H7 (cell line): ENCODE data around the gene PTPRT. TPM values are rescaled to one million over a fixed set of nuclear protein-coding genes. Genes with fewer than 3 reads are reported as not detected.

Source experiments
- DNase-seq: peaks from one replicate; pipeline ENCODE4 v3.0.0; 2012
- H3K27me3 ChIP-seq: 2 replicates; pipeline ENCODE4 v1.6.0; 2011; ENCODE audit warnings: mild to moderate bottlenecking, low read length; ENCODE audit not compliant: control insufficient read depth, insufficient read depth
- H3K36me3 ChIP-seq: replicated peaks from 2 replicates; pipeline ENCODE4 v1.5.1; 2011; ENCODE audit warnings: low read length; ENCODE audit not compliant: control insufficient read depth, insufficient read depth
- H3K4me3 ChIP-seq: 2 replicates; pipeline ENCODE4 v1.5.1; 2011; ENCODE audit warnings: low read depth, mild to moderate bottlenecking, control low read depth, low read length, moderate library complexity; ENCODE audit not compliant: insufficient read depth
- total RNA-seq: library from RNA; depleted of rRNA; stranded (reverse); fragments of >200 nt; shearing (Covaris generic); gene quantifications from 2 replicates; pipeline ENCODE4 v1.2.3, GENCODE V29; 2014

Gene PTPRT
- total RNA-seq, 1 experiment from 2014 or later = 0.07 TPM

DNA sequence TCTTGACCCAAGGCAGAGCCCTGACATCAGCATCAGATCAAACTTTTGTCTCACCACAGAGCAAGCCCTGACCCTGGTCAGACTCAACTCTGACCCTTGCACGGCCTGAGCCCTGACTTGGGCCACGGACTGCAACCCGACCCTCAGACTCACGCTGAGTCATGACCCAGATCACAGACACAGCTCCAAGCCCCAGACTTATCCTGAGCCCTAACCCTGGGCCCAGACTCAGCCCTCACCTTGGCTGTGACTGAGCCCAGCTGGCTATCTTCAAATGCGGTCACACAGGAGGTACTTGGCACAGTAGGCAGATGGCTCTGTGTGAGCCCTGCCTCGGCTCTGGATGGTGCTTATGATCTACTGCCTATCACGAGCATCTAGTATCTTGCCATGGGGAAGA lies 602.3 kb downstream of the PTPRT start:
- Histone ChIP-seq H3K4me3 (no peak overlapping the region), H3K27me3 (no peaks in the 10 kb centered on the region), H3K36me3 (no peaks in the 10 kb centered on the region)
- no peak for DNase-seq

DNA sequence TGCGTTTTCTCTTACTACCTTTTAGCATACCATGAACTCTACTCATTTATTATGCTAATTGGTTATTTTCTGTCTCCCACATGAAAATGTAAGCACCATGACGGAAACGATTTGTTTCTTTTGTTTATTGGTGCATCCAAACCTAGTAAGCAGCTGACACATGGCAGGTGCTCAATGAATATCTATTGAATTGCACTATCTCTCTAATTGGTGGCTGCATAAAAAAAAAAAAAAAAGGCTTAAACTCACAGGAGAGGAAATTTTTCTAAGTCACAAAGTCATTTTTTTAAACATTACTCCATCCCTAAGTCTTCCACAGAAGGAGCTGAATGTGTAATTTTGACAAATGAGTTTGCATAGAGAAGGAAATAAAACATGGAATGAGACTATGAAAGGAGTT lies 608.4 kb downstream of the PTPRT start:
- no peak for DNase-seq
- H3K27me3 ChIP-seq = no peaks in the 10 kb centered on the region
- no peaks in the 10 kb centered on the region for H3K36me3 ChIP-seq
- no peak overlapping the region for H3K4me3 ChIP-seq

DNA sequence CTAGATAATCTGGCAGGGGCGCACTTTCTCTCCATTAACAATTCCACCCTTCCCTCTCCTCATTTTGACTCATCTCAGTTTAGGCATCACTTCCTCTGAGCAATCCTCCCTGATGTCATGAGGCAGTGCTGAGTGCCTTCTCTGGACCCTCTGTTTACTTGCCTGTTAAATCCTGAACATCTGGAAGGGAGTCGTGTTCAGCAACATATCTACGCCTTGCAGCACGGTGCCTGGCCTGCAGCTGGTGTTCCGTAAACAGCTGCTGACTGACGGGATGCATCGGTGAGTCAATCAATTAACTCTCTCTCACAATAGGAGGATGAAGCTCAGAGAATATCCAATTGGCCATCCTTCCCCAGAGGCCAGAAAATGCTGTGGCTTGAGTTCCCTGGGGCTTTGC lies 613.5 kb downstream of the PTPRT start:
- Histone ChIP-seq H3K36me3 (no peaks in the 10 kb centered on the region), H3K27me3 (no peaks in the 10 kb centered on the region), H3K4me3 (no peak overlapping the region)
- no peak for DNase-seq

DNA sequence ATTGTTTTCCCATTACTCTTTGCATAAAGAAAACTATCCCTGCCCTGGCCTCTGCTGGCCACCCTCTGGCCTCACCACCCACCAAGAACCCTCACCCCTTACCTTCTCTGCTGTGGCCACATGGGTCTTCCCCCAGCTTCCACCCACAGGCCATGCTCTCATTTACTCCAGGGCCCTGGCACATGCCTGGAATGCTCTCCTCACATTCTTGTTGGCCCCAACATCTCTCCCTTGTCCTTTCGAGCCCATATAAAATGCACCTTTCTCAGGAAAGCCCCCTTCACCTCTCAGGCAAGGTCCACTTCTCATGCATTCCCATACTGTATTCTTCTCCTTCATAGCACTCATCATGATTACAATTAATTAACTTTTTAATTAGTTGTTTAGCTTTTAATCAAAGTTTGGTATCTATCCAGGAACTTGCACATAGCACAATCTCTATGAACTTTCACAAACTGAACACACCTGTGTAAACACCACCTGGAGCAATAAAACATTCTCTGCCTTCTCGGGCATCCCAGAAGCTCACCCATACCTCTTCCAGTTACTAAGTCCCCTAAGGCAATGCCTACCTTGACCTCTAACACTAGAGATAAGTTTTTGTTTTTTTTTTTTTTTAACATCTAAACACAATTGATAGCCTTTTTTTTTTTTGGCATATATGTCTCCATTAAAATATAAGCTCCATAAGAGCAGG lies 617.2 kb downstream of the PTPRT start:
- no peaks in the 10 kb centered on the region for H3K27me3 ChIP-seq
- no peaks in the 10 kb centered on the region for H3K36me3 ChIP-seq
- H3K4me3 ChIP-seq = no peak overlapping the region
- no peak for DNase-seq

DNA sequence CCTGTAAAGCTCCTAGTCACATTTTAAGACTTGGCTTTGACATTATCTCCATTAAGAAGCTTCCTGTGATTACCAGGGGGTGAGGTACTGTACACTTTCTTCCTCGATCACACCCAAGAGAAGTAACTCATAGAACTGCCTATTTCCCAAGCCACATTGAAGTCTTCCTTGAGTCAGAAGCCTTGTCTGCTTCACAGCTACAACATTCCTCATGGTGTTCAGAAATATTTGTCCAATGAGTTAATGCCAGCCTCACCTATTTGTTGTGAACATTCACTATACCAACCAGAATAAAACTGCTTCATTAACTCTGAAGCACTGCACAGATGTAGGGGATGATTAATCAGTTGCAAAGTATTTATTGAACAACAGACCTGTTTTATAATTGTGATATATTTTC lies 622.3 kb downstream of the PTPRT start:
- Histone ChIP-seq H3K36me3 (no peaks in the 10 kb centered on the region), H3K27me3 (no peaks in the 10 kb centered on the region), H3K4me3 (no peak overlapping the region)
- DNase-seq = no peak

DNA sequence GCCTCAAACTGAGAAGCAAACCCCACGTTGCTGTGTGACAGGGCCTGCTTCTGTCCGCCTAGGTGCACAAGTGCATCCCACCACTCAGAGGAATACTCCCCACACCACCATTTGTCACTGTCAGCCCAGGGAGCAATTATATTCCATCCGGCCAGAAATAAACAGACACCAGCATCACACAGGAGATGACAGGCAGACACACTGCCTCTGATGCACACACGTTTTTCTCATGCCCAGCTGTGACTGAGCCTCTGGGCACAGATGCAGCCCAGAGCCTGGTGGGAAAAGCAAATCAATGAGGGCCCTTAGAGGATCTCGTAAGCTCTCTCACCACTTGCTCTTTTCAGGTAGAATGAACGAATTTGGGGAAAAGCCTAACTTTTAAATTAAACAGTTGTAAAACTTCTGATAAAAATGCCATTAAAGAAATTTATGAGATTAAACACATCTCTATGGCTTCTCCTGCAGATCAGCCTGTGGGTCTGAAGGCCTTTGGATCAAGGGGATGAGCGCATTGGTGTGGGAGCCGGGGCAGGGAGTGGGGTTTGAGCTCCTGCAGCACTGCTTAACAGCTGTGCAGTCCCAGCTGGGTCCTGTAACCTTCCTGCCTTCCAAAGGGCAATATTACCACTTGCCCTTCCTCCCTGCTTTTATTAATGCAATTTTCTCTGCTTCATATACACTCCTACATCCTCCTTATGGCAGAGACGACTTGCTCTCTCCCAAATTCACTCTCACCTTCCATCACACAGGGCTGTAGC lies 624.3 kb downstream of the PTPRT start:
- Histone ChIP-seq H3K4me3 (no peak overlapping the region), H3K27me3 (no peaks in the 10 kb centered on the region), H3K36me3 (no peaks in the 10 kb centered on the region)
- no peak for DNase-seq

DNA sequence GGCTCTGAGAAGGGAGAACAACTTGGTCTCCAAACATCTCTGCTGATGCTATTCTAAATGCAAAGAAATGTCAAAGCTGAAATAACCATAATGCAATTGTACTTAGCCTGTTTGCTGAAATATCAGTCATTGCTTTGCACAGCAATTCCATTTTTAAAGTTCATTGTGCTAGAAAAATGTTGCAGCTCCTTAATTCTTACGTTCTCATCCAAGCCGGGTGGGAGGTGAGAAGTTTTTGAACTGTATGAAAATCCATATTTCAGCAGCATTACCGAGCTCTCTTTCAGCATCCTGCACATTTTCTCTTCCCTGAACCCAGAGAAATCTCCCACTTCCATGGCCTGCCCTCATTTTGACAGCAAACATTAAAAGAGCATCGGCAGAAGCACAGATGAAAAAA lies 630.0 kb downstream of the PTPRT start:
- no peak for DNase-seq

DNA sequence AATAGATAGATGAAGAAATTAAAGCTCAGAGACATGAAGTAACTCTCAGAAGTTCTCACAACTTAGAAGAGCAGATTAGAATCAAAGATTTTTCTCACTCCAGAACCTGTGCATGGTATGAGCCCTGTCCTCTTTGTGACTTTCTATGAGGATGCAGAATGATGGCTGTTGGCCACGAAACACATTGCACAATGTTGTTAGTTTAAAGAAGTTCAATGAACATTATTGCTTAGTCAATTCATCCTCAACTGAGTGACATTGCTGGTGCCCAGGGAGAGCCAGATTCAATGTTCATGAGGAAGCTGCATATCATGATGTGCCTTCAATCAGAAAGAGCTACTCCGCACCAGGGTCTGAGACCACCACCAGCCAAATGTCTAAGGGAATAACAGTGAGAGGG lies 633.1 kb downstream of the PTPRT start:
- Histone ChIP-seq H3K27me3 (no peaks in the 10 kb centered on the region), H3K36me3 (no peaks in the 10 kb centered on the region), H3K4me3 (no peak overlapping the region)
- no peak for DNase-seq

More for the DNA sequence above, 630.0 kb downstream of the PTPRT start:
- H3K27me3 ChIP-seq = no peaks in the 10 kb centered on the region
- no peak overlapping the region for H3K4me3 ChIP-seq
- no peaks in the 10 kb centered on the region for H3K36me3 ChIP-seq

DNA sequence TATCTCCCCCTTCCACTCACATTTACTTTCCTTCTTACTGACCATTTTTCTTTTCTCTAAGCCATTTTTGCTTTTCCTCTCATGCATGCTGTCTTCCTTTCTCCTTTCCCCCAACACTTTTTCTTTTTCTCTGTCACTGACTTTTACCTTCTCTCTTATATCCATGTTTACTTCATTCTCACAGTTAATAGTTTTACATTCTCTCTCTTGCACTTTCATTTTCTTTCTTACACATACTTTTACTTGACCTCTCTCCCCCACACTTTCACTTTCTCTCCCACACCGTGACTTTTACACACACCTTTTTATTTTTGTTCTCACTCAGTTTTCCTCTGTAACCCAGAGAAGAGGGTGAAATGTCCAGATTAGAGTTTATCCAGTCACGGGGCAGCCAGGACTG lies 636.3 kb downstream of the PTPRT start:
- DNase-seq = no peak
- H3K4me3 ChIP-seq = no peak overlapping the region
- H3K36me3 ChIP-seq = no peaks in the 10 kb centered on the region
- H3K27me3 ChIP-seq = no peaks in the 10 kb centered on the region

DNA sequence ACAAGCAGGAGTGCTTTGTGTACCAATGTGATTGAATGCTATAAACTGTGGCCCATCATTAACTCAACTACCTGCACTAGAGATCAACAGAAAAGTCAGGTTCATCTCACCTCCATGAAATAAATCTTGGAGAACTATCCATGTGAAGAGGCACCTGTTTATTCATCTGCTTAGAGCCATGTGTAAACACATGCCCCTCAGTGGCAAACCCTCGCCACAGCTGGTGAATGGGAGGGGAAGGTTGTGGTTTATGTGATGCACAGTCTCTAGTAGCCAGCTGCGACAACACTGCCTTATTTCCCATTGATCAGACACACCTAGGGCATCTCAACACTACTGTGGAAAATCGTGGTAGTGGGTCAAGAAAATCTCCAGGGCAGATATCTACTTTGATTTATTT lies 640.2 kb downstream of the PTPRT start:
- H3K27me3 ChIP-seq = no peaks in the 10 kb centered on the region
- DNase-seq = no peak
- no peak overlapping the region for H3K4me3 ChIP-seq
- no peaks in the 10 kb centered on the region for H3K36me3 ChIP-seq

DNA sequence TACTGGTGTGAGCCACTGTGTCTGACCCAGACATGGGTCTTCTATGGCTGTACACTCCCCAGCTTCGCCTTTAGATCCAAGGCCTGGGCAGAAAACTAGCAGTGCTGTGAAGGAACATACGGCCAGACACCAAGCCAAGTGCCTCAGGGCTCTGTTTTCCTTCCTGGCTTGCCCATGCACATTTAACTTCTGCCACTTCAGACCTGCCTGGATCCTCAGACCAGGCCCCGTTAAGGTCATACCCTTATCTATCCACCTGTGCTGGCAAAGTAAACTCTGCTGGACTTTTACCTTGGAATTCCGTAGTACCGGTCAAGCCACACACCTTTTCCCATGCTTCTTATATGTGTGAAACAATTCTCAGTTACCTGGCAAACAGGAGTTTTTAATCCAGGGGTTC lies 644.8 kb downstream of the PTPRT start:
- Histone ChIP-seq H3K36me3 (no peaks in the 10 kb centered on the region), H3K4me3 (no peak overlapping the region)

DNA sequence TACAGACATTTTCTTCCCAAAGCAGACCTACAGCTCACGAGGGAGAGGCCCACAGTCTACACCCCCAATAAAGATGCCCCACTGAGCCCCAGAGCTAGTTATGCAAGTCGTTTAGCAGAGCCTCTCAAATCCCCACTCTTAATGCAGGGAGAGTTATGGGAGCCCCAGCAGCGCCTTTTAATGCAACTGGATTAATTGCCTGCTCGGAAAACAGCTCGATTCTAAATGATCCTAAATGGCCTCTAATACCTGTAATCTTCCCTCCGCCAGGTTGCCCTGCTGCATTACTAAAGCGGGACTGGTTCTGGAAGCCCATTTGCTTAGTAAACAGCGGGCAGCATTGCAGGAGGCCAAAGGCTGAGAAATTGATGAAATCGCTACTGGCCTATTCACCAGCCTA lies 656.9 kb downstream of the PTPRT start:
- DNase-seq = no peak
- Histone ChIP-seq H3K4me3 (no peak overlapping the region), H3K27me3 (no peaks in the 10 kb centered on the region), H3K36me3 (no peaks in the 10 kb centered on the region)

More for the DNA sequence above, 644.8 kb downstream of the PTPRT start:
- H3K27me3 ChIP-seq = no peaks in the 10 kb centered on the region
- no peak for DNase-seq

DNA sequence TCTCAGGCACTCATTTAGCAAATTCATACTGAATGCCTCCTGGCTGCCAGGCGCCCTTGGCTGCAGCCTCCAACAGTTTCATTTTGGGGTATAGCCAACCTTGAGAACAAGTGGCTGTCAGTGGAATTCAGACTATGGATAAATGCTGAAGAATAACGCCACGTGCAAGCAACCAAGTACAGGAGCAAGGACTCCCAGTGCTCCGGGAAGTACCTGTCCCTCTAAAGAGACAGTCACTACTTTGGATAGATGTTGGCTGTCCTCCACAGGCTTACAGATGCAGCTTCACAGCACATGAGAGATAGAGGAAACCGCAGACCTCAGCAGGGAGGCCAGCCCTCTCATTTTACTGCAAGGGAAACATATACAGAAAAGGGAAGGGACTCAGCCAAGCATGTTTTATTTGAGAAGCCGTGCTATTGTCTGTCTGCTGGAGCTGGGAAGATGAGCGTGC lies 658.2 kb downstream of the PTPRT start:
- no peaks in the 10 kb centered on the region for H3K36me3 ChIP-seq
- no peaks in the 10 kb centered on the region for H3K27me3 ChIP-seq
- H3K4me3 ChIP-seq = no peak overlapping the region
- DNase-seq = no peak

DNA sequence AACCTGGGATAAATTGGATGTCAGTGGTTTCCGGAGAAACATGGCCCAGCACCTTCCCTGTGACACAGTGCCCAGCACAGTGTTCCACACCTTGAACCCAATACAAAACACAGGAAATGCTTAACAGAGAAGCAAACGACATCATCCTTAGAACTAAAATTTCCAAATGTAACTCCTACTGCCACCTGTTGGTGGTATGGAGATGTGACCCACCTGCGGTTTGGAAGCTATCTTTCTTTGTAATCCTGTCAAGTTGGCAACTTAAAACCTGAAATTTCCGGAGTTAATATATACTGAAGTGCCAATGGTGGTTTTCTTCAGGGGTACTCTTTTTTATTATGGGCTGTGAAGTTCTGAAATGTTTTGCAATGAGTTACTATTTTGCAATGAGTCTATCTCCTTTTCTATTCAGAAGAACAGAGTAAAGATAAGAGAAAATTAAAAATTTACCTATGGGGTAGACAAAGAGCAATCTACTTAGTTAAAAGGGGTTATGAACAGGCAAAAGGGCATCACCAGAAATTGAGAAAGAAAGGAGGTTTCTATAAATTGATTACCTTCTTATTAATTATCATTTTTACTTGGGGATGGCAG lies 658.8 kb downstream of the PTPRT start:
- Histone ChIP-seq H3K36me3 (no peaks in the 10 kb centered on the region), H3K4me3 (no peak overlapping the region), H3K27me3 (no peaks in the 10 kb centered on the region)
- DNase-seq = peak; percentile 45

DNA sequence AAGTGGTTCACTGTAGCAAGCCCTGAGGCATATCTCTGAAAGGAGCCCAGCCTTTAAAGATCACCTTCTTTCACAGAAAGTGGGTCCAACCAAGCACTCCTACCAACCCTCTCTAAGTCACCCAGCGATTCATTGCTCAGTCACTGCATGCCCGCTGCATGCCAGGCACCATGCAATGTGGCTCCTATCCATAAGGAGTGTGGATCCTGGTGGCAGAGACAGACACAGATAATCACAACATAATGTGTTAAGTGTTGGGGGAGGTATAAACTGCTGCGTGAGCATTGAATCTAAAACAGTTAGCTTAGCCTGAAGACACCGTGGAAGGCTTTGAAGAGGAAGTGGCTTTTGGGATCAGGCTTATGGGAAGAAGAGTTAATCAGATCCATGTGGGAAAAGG lies 659.5 kb downstream of the PTPRT start:
- Histone ChIP-seq H3K27me3 (no peaks in the 10 kb centered on the region), H3K4me3 (no peak overlapping the region), H3K36me3 (no peaks in the 10 kb centered on the region)
- DNase-seq = no peak
